NCI-H2029 treated with DMSO at 0.1 percent for 48 hours (cell line): ENCODE measurements around the gene SHISA4.
A peak's percentile ranks its signal among the peaks of the same experiment; 100 is the strongest.

ENCODE experiments used
- DNase-seq: peaks from one replicate; lab custom pipeline; 2025; lab: John Stamatoyannopoulos, UW

SHISA4 gene

GRCh38 chr1:201882665-201883132 lies 6.0 kb upstream of the SHISA4 start:
- no peak for DNase-seq

- DNase-seq: no peak
These were observed 5.4 kb upstream of the SHISA4 start for GRCh38 chr1:201883266-201883665.

- no peak for DNase-seq
These were observed 4.9 kb upstream of the SHISA4 start for GRCh38 chr1:201883786-201884185.

GRCh38 chr1:201884425-201884824 lies 4.3 kb upstream of the SHISA4 start:
- no peak for DNase-seq

- DNase-seq: no peak
These were observed 3.1 kb upstream of the SHISA4 start for GRCh38 chr1:201885531-201886075.

GRCh38 chr1:201886103-201886885 lies 2.4 kb upstream of the SHISA4 start:
- no peak for DNase-seq

- DNase-seq: no peak
These were observed 1.4 kb upstream of the SHISA4 start for GRCh38 chr1:201887116-201887866.

- DNase-seq: no peak
These were observed 631 bp downstream of the SHISA4 start for GRCh38 chr1:201889090-201889968.

GRCh38 chr1:201890223-201890622 lies 1.5 kb downstream of the SHISA4 start:
- DNase-seq: no peak

- DNase-seq: no peak
These were observed 2.2 kb downstream of the SHISA4 start for GRCh38 chr1:201890806-201891450.

GRCh38 chr1:201891451-201892045 lies 2.9 kb downstream of the SHISA4 start:
- no peak for DNase-seq

GRCh38 chr1:201892211-201892610 lies 3.5 kb downstream of the SHISA4 start:
- no peak for DNase-seq

GRCh38 chr1:201893431-201893830 lies 4.7 kb downstream of the SHISA4 start:
- DNase-seq: no peak

- no peak for DNase-seq
These were observed 5.8 kb downstream of the SHISA4 start for GRCh38 chr1:201894343-201895119.

GRCh38 chr1:201895120-201895665 lies 6.5 kb downstream of the SHISA4 start:
- DNase-seq: no peak

- DNase-seq: peak; percentile 59
These were observed 7.5 kb downstream of the SHISA4 start for GRCh38 chr1:201895913-201896807.

- DNase-seq: no peak
These were observed 8.3 kb downstream of the SHISA4 start for GRCh38 chr1:201896951-201897391.

- no peak for DNase-seq
These were observed 9.7 kb downstream of the SHISA4 start for GRCh38 chr1:201898240-201898894.
